ENCODE results near the gene ZNF879. TPM values are rescaled to one million over a fixed set of nuclear protein-coding genes. Genes with fewer than 3 reads are reported as not detected.

The ZNF879 gene
- total and polyA plus RNA-seq, 2 experiments from 2014 or later = 5.4 to 9.4 TPM

- TF ChIP-seq CTCF (IDR thresholded peaks at IDR 0.05; ENCODE audit: low read depth, low read length) = no peak
- Histone ChIP-seq H3K36me3 (no peaks in the 10 kb centered on the region), H3K9me3 (ENCODE audit: low read depth) (no peaks in the 10 kb centered on the region), H3K27ac (no peak overlapping the region), H3K4me3 (no peak overlapping the region), H3K27me3 (no peaks in the 10 kb centered on the region), H3K4me1 (ENCODE audit: low read depth) (no peaks in the 10 kb centered on the region)
- DNase-seq (ENCODE audit: low read depth in 1 of 2, low spot score in 1 of 2) = no peak
These were observed 55.8 kb downstream of the ZNF879 start for GRCh38 chr5:179079165-179079987.

- H3K27ac ChIP-seq = no peak overlapping the region
- no peaks in the 10 kb centered on the region for H3K4me1 ChIP-seq (ENCODE audit: low read depth)
- H3K36me3 ChIP-seq = no peaks in the 10 kb centered on the region
- H3K27me3 ChIP-seq = no peaks in the 10 kb centered on the region
- no peak overlapping the region for H3K4me3 ChIP-seq
- TF ChIP-seq CTCF (IDR thresholded peaks at IDR 0.05; ENCODE audit: low read depth, low read length) = no peak
- no peak for DNase-seq (ENCODE audit: low read depth in 1 of 2, low spot score in 1 of 2)
- no peaks in the 10 kb centered on the region for H3K9me3 ChIP-seq (ENCODE audit: low read depth)
These were observed 57.1 kb downstream of the ZNF879 start for GRCh38 chr5:179080724-179081123.

Other genes starting within 250 kb of the ZNF879 start
- 10.4 and 22.0 TPM in 2 replicates for gene ZNF354B, start 163.9 kb upstream of the ZNF879 start, total RNA-seq
- 11.4 and 20.5 TPM in 2 replicates for gene ZNF354B, start 163.9 kb upstream of the ZNF879 start, polyA plus RNA-seq
- 0.70 and 2.0 TPM in 2 replicates for gene ZFP2, start 127.9 kb upstream of the ZNF879 start, total RNA-seq
- gene ZFP2, start 127.9 kb upstream of the ZNF879 start, polyA plus RNA-seq = 2.0 and 3.8 TPM in 2 replicates
- 0.92 TPM in 1 of 2 replicates, not detected in the other for gene ZNF454, start 82.6 kb upstream of the ZNF879 start, total RNA-seq
- gene ZNF454, start 82.6 kb upstream of the ZNF879 start, polyA plus RNA-seq = 0.35 and 1.5 TPM in 2 replicates
- gene GRM6, start 28.5 kb upstream of the ZNF879 start, total RNA-seq = not detected in 2 replicates
- not detected in 2 replicates for gene GRM6, start 28.5 kb upstream of the ZNF879 start, polyA plus RNA-seq
- 1.4 and 3.4 TPM in 2 replicates for gene ZNF354C, start 36.6 kb downstream of the ZNF879 start, total RNA-seq
- 0.28 and 1.9 TPM in 2 replicates for gene ZNF354C, start 36.6 kb downstream of the ZNF879 start, polyA plus RNA-seq

Data from cardiac muscle cell (in vitro differentiated cells and primary cell).